Measurements from ENCODE around the gene PLIN3. TPM values are rescaled to one million over a fixed set of nuclear protein-coding genes. Genes with fewer than 3 reads are reported as not detected.
A peak's percentile ranks its signal among the peaks of the same experiment; 100 is the strongest.

The PLIN3 gene
- total and polyA plus RNA-seq, 9 of the 15 experiments (the other 6 are each of a cell fraction or from before 2014, with no cell fraction given): 7.5 to 75.6 (median 43.1) TPM

DNA sequence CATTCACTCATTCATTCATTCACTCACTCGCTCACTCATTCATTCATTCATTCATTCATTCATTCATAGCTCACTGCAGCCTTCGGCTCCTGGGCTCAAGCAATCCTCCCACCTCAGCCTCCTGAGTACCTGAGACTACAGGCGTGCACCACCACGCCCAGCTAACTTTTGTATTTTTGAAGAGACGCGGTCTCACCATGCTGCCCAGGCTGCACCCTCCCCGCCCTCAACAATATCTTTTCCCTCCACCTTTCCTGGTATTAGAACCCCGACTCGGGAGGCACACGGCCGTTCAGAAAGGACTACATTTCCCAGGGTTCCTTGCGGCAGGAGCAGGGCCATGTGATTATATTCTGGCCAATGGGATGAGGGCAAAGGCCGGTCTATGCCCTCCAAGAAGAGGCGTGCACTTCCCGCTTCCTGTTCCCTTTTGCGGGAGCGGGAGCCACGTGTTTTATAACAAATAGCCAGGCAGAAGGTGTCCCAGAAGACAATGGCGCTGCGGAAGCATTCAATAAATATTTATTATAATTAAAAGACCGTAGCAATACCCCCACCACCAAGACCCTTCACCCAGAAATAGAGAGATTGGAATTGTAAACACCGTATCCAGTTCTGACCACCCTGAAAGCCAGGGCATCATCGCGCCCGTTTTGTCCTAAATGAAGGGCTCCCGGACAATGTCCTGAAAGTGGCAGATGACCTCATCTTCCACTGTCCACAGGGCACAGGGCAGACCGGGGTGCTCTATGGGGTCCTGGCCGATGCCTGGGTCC, 51.9 kb downstream of the PLIN3 start (continued):
- 0 out of 3 replicates have a peak, but pooled peaks of 1 of the 2 experiments have one; percentile 49 for TF ChIP-seq CBX3 (IDR thresholded peaks at IDR 0.05; ENCODE audit: borderline replicate concordance in 1 of 2, low read length in 2 of 2)
- no peak for TF ChIP-seq NFIX (CRISPR knock-in tag; IDR thresholded peaks at IDR 0.05; ENCODE audit: low read depth)
- TF ChIP-seq, protein P1, sequence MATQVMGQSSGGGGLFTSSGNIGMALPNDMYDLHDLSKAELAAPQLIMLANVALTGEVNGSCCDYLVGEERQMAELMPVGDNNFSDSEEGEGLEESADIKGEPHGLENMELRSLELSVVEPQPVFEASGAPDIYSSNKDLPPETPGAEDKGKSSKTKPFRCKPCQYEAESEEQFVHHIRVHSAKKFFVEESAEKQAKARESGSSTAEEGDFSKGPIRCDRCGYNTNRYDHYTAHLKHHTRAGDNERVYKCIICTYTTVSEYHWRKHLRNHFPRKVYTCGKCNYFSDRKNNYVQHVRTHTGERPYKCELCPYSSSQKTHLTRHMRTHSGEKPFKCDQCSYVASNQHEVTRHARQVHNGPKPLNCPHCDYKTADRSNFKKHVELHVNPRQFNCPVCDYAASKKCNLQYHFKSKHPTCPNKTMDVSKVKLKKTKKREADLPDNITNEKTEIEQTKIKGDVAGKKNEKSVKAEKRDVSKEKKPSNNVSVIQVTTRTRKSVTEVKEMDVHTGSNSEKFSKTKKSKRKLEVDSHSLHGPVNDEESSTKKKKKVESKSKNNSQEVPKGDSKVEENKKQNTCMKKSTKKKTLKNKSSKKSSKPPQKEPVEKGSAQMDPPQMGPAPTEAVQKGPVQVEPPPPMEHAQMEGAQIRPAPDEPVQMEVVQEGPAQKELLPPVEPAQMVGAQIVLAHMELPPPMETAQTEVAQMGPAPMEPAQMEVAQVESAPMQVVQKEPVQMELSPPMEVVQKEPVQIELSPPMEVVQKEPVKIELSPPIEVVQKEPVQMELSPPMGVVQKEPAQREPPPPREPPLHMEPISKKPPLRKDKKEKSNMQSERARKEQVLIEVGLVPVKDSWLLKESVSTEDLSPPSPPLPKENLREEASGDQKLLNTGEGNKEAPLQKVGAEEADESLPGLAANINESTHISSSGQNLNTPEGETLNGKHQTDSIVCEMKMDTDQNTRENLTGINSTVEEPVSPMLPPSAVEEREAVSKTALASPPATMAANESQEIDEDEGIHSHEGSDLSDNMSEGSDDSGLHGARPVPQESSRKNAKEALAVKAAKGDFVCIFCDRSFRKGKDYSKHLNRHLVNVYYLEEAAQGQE (IDR thresholded peaks at IDR 0.05; ENCODE audit: borderline replicate concordance): peak; percentile 84
- TF ChIP-seq, protein P1 (CRISPR knock-in tag; IDR thresholded peaks at IDR 0.05; ENCODE audit: low read depth): 0 out of 2 replicates have a peak, but pooled peaks have one; percentile 26
- TF ChIP-seq, protein P2, sequence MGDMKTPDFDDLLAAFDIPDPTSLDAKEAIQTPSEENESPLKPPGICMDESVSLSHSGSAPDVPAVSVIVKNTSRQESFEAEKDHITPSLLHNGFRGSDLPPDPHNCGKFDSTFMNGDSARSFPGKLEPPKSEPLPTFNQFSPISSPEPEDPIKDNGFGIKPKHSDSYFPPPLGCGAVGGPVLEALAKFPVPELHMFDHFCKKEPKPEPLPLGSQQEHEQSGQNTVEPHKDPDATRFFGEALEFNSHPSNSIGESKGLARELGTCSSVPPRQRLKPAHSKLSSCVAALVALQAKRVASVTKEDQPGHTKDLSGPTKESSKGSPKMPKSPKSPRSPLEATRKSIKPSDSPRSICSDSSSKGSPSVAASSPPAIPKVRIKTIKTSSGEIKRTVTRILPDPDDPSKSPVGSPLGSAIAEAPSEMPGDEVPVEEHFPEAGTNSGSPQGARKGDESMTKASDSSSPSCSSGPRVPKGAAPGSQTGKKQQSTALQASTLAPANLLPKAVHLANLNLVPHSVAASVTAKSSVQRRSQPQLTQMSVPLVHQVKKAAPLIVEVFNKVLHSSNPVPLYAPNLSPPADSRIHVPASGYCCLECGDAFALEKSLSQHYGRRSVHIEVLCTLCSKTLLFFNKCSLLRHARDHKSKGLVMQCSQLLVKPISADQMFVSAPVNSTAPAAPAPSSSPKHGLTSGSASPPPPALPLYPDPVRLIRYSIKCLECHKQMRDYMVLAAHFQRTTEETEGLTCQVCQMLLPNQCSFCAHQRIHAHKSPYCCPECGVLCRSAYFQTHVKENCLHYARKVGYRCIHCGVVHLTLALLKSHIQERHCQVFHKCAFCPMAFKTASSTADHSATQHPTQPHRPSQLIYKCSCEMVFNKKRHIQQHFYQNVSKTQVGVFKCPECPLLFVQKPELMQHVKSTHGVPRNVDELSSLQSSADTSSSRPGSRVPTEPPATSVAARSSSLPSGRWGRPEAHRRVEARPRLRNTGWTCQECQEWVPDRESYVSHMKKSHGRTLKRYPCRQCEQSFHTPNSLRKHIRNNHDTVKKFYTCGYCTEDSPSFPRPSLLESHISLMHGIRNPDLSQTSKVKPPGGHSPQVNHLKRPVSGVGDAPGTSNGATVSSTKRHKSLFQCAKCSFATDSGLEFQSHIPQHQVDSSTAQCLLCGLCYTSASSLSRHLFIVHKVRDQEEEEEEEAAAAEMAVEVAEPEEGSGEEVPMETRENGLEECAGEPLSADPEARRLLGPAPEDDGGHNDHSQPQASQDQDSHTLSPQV (IDR thresholded peaks at IDR 0.05): peak; percentile 94
- TF ChIP-seq POLR2AphosphoS5 (IDR thresholded peaks at IDR 0.05; ENCODE audit: control insufficient read depth, insufficient read depth, low read depth, low read length): peak; percentile 53
- TF ChIP-seq MEF2D (tag; conservative IDR thresholded peaks at IDR 0.05; ENCODE audit: low read depth): no peak
- TF ChIP-seq BRCA1 (IDR thresholded peaks at IDR 0.05): no peak
- TF ChIP-seq BRCA1 (CRISPR knock-in tag; IDR thresholded peaks at IDR 0.05): no peak
- TF ChIP-seq NFATC3 (IDR thresholded peaks at IDR 0.05): no peak
- TF ChIP-seq, protein P3, sequence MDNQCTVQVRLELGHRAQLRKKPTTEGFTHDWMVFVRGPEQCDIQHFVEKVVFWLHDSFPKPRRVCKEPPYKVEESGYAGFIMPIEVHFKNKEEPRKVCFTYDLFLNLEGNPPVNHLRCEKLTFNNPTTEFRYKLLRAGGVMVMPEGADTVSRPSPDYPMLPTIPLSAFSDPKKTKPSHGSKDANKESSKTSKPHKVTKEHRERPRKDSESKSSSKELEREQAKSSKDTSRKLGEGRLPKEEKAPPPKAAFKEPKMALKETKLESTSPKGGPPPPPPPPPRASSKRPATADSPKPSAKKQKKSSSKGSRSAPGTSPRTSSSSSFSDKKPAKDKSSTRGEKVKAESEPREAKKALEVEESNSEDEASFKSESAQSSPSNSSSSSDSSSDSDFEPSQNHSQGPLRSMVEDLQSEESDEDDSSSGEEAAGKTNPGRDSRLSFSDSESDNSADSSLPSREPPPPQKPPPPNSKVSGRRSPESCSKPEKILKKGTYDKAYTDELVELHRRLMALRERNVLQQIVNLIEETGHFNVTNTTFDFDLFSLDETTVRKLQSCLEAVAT (IDR thresholded peaks at IDR 0.05): 0 out of 4 replicates have a peak, but pooled peaks of 1 of the 2 experiments have one; percentile 1
- TF ChIP-seq SNIP1 (IDR thresholded peaks at IDR 0.05; ENCODE audit: low read depth): no peak
- TF ChIP-seq MCM5 (IDR thresholded peaks at IDR 0.05; ENCODE audit: low read depth): no peak
- no peak for TF ChIP-seq ZEB2 (IDR thresholded peaks at IDR 0.05)
- TF ChIP-seq SLC30A9 (CRISPR knock-in tag; IDR thresholded peaks at IDR 0.05): no peak

All from K562 (cell line).